ENCODE results near the gene MAGI1.
"Not testable (repeated sequence)": the region's sequence is repeated elsewhere in the genome, so short reads cannot be mapped to it uniquely, and the experiment has no call there.

MAGI1 gene

DNA sequence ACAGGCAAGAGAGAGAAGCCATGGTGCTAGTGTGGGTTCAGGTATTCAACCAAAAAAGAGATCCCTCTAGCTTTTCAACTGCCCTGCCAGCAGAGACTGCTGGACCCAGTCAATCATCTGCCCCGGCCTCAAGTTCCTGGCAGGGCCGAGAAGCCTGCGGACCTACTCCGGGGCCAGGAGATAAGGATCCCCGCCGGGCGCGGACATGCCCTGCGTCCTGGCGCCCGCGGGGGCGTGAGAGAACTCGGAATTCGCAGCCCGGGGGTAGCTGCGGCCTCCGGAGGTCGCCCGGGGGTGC is 821 bp upstream of the MAGI1 start:
- DNase-seq (ENCODE audit: low read depth, low spot score): no peak

DNA sequence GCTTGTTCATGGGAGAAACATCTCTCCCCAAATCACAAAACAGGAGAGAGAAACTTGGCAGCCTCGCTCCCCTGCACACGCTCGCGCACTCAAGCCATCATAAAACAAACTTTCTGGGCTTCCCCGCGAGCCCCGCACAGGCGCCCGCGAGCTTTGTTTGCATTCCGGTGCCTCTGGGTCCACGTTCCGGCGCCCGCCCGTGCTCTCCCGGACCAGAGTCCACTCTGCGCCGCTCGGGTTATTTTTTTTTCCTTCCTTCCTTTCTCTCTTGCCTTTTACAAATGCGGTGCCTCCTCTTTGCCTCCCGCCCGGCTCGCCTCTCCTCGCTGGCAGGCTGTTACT is 363 bp downstream of the MAGI1 start:
- no peak for DNase-seq (ENCODE audit: low read depth, low spot score)

DNA sequence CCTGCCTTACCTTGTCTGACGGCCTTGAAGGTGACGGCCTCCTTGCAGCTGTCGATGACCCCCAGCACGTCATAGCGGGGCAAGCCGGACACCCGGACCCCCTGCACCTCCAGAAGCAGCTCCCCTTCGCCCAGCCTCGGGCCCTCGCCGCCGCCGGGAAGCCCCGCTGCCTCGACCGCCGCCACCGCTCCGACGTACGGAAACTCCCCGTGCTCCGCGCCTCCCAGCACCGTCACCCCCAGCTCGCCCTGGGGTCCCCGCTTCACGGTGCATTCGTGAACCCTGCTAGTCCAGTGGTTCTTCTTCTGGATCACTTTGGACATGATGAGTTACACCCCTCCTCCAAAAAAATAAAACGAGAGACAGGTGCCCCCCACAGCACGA is 740 bp downstream of the MAGI1 start:
- peak; percentile 54 for DNase-seq (ENCODE audit: low read depth, low spot score)

DNA sequence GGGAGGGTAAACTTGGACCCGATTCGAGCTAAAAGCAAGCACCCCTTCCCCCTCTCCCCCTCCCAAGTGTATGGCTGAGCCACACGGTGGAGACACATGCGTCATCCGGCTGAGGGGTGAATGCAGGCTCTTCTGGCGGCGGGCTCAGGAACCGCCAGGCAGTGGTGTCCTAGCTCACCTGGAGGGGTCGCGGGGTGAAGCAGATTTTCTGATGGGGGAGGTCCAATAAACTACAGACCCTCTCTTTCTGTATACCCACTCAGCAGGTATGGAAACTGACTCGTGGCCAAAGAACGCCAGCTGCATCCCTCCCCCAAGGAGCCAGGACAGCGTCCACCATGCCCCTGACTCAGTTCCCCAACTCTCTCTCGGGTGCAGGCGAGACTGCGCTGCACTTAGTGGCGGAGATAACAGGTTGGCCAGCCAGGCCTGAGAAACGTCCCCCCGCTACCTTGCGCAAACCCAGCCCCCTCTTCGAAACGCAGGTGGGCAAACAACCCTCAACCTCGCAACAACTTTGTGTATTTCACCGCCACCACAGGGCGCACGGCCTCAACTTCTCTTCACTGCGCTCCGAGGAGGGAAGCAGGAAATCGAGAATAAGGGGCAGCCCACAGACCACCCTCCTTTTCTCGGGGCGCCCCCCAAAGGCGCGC is 1.3 kb downstream of the MAGI1 start:
- DNase-seq (ENCODE audit: low read depth, low spot score): peak; percentile 79

DNA sequence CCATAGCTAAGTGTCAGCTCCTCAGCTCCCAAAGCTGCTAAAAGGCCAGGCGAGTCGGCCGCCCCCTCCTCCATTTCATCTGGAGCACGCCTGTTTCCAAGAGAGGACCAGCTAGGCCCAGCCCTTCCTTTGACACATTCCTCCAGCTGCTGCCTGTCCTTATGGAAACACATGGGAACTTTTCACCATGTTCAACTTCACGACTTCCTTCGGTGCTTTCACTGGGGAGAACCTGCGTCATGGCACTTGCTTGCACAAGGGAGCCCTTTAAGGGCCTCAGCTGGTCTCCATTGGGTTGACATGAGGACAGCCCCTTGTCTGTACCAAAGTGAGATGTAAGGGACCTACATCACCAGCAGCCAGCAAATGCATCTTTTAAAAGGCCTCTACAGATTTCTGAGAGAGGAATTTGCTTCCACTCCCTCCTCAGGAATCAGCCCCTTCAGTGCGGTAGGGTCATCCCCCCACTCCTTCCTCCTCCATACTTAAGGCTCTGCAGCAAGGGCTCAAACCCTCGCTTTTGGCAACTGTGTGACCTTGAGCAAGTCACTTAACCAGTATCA is 2.1 kb downstream of the MAGI1 start:
- peak; percentile 38 for DNase-seq (ENCODE audit: low read depth, low spot score)

DNA sequence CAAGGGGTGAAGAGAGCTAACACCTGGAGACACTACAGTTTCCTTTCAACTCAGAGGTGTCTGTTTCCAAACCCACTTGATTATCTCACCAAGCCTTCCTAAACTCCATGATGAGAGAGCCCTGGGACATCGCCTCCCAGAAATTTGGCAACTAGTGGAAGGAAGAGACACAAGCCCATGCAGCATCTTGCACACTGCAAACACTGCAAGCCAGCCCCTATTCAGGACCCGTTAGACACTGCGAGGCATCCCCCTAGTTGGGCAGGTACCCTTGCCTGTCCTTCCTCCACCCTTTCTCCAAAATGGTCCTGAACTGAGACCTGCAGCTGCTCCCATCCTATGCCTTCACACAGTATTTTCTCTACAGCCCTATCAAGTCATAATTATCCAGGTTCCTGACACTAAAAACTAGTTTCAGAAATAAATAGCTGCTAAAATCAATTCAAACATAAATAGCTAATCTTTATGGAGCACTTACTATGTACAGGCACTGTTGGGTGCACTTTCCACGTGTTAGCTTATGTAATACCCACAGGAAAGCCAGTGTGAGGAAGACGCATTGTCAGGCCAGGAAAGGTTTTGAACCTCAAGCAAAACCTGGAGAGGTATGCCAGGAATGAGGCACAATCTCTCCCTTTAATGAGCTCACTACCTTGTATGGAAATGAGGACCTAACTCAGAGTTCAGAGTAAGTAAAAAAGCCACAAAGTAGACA is 2.8 kb downstream of the MAGI1 start:
- peak; percentile 71 for DNase-seq (ENCODE audit: low read depth, low spot score)

DNA sequence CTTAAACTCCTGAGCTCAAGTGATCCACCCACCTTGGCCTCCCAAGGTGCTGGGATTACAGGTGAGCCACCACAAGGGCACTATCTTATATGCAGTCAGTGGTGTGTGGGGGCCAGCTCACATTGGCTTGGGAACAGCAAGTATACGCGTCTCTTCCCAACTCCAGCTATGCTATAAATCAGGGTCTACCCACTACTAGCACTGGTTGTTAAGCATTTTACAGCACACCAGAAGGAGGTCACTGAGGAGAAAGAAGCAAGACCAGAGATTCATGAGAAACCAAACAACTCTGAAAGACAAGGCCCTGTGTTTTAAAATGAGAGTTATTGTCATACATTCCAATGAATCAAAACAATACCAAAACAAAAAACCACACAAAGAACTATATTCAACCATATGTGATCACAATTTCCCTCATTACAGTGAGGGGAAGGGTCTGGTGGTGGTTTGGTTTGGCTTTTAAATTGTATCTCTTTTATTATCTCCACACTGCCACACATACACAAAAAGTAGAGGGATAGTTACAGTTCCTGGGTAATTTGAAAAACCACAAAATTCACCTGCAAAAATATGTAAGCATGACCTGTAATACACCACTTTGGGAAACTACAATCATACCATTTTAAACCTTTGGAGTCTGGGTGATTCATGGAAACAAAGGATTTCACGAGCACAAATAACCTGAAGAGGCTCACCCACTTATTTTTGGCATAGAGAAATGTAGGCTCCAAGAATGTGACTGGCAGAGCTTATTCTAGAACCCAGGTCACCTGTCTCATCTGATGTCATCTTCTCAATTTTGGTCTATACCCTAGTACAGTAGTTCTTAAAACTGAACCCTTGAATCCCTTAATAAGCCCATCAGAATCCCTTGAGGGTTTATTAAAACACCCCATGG is 5.2 kb downstream of the MAGI1 start:
- DNase-seq (ENCODE audit: low read depth, low spot score): no peak

DNA sequence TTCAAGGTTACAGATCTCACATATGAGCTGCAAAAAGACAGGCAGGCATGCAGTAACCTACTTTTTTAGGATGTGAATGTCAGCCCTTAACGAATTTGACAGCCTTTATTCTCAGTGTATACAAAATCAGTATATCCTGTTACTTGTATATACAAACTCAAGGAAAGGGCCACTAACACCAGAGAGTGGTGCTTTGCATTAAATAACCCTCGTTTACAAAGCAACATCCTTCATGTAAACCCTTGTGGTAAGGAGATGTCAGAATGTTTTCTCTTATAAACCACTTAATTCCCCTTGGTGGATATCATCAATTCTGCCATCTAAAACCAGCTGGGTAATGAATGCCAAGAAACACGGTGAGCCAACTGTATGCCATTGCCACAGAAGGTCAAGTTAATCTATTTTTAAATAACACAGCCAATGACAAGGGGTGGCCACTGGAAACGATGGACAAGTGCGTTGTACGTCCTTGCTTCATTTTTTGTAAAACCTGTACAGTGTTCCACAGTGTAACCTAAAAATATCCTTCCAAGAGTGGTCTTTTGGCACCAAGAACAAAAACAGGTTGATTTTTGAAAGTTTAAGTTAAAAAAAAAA is 7.5 kb downstream of the MAGI1 start:
- DNase-seq (ENCODE audit: low read depth, low spot score): no peak

DNA sequence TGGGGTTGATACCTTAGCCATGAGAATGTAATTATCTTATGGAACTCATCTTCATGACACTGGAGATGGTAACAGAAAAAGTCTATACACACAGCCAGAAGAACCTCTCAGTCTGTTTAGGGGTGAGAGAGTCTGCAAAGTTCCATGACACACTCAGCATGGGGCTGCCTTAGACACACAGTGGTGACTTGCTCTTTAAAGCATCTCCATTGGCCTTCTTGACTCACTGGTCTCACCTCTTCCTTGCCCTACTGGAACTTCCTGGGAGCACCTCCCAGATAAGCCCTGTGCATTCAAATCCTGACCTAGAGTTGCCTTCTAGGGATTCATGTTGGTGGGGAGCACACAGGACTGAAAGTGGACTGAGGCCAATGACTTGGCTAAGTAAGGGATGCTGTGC is 9.3 kb downstream of the MAGI1 start:
- no peak for DNase-seq (ENCODE audit: low read depth, low spot score)

DNA sequence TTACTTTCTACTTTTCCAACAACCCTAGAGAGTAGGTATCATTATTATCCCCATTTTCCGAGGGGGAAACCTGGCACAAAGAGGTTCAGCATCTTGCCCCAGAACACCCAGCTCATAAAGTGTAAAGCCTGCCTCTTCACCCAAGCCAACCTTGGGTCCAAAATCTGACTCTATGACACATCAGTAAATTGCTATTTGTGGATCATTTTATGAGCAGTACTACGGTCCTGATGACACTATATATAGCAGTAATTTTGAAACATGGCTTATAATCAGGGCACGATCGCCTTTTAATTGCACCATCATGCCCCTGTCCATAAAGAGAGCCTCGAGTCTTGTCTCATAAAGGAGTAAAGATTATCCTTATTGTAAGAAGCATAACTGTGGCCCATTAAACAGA is 9.7 kb downstream of the MAGI1 start:
- DNase-seq (ENCODE audit: low read depth, low spot score): no peak

DNA sequence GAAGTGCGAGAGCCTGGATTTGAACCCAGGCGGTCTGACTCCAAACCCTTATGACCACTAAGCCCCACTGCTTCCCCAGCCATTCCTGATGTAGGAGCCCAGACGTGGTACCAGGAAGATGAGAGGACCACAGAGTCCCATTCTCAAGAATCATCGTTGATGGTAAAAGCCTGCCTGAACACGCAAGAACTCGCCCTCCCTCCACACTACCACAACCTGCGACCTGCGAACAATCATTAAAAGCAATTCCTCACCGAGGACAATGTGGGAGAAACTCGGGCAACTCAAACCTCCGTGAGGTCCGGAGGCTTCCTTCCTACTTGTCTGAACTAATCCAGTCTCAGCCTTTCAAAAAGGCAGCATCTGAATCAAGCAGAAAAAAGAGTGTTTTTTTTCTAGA is 10.3 kb downstream of the MAGI1 start:
- DNase-seq (ENCODE audit: low read depth, low spot score): no peak

DNA sequence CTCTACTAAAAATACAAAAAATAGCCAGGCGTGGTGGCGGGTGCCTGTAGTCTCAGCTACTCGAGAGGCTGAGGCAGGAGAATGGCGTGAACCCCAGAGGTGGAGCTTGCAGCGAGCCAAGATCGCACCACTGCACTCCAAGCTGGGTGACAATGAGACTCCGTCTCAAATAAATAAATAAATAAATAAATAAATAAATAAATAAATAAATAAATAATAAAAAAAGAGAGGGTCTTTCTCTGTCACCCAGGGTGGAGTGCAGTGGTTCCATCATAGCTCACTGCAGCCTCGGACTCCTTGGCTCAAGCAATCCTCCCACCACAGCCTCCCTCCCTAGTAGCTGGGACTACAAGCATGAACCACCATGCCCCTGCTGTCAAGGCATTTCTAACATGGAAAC is 11.6 kb downstream of the MAGI1 start:
- not testable (repeated sequence) for DNase-seq (ENCODE audit: low read depth, low spot score)

DNA sequence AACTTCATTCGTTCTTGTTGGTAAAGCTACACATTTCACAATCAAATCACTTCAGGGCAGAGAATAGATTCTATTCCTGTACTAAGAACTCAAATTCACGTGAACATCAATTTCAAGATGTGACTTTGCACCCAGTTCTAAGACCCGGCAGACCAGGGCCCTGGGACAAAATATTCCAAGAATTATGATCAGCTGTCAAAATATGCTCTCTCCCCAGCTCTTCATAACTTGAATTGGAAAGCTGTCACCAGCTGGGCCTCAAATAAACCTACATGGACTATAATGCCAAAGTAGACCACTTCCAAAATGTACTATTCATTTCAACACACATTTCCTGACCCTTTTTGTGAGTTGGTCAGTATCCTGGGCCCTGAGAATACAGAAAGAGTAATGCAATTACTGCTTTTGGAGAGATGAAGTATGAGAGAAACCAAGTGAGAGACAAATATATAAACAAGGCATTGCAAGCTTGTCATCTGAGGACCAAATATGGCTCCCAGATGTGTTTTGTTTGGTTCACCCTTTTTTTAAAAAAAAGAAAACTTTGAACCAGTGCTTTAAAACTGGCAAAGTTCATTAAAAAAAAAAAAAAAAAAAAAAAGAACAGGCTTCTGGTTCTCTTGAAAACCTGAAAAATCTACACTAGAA is 14.9 kb downstream of the MAGI1 start:
- no peak for DNase-seq (ENCODE audit: low read depth, low spot score)

DNA sequence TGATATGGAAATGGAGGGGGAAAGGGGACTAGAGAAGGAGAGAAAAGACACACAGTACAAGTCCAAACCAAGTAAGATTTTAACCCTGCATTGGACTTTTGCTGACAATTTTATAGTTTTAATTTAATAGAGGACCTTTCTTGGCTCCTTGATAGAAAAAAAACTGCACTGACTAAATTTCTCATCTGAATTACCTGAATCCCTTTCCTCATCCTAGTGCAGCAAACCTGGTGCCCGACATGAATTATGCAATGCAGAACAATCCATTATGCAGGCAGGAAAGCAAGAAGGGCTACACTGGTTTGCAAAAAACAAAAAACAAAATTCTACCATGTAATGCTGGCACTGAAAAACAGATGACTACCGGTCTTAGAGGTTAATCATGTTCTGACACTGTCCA is 15.5 kb downstream of the MAGI1 start:
- DNase-seq (ENCODE audit: low read depth, low spot score): no peak

DNA sequence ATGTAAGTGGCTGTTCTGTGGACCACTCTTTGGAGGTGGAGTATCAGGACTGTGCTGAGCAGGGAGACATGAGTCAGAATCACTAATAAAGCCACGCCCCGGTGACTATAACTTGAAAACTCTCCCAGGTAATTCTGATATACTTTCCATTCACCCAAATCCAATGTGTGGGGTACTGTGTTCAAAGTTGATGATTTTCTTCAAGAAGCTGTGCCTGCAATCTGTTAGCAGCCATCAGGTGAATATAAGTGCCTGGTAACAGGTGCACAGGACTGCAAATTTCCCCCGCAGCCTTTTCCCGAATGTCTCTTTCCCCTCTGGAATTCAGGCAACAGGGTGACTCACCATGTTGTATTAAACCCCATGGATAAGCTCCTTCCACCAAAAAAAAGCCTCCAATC is 17.0 kb downstream of the MAGI1 start:
- peak; percentile 35 for DNase-seq (ENCODE audit: low read depth, low spot score)

DNA sequence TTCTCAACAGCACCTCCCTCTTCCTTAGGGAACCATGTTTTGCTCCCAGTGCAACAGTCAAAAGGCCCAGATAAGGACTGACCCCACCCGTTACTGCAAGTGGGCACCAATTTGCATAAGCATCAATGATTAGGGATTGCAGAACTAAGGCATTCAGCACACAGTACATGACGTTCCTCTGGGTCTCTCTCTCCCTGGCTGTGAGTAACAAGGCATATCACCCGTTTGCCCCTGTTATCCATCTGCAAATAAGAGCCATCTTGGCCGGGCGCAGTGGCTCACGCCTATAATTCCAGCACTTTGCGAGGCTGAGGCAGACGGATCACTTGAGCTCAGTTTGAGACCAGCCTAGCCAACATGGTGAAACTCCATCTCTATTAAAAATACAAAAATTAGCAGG is 18.8 kb downstream of the MAGI1 start:
- DNase-seq (ENCODE audit: low read depth, low spot score): no peak

DNA sequence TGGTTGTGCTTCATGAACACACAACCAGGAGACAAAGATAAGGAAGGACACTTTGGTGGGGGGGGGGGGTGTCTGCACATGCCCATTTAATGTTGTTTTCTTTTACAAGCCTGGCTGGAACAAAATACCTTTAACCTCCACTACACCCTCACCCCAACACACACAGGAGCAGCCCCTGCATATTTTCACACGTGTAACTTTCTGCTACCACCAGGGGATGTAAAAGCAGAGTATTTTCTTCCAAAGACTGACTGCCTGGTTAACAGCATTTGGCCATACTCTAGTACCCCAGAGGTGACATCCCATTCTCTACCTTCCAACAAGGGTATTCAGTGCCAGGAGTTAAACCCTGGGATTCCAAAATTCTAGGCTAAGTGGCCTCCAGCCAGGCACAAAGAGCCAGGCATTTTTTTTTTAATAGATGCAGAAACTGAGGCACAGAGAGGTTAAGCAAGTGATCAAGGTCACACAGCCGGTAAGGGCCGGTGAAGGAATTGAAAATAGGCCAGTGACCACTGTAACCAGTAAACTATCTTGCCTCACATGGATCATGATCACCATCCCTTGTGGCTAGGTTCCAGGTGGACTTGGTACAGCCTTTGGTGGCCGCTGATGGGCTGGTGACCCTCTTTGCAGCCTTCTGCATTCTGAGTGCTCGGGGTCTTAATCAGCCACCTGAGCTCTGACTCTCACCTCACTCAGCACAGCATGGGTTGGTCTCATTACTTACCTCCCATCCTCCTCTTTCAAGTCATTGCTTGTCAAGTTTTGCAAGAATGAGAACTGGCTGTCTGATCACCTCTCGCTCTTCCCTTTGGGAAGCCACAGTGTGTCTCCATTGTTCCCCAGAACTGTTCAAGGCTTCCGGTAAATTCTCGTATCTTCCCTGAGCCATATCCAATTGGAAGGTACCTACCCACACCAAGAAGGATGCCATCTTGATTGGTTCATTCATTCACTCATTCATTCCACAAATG is 20.4 kb downstream of the MAGI1 start:
- DNase-seq (ENCODE audit: low read depth, low spot score): no peak

DNA sequence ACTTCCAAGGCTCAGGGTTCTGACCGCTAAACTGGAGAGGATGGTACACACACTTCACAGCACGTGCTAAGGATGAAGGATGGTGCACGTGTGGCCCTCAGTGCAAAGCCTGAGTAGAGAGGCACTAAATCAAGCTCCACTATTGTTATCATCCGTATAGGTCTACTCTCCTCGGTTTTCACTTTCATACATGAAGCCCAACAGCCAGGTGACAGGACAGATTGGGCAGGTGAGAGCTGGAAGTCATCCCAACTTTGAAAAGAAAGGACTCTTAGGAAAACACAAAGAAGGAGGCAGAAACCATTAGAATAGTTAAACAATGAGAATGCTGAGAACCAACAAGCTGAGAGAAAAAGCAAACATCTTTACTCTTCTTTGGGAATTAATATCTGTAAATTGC is 21.1 kb downstream of the MAGI1 start:
- DNase-seq (ENCODE audit: low read depth, low spot score): no peak

DNA sequence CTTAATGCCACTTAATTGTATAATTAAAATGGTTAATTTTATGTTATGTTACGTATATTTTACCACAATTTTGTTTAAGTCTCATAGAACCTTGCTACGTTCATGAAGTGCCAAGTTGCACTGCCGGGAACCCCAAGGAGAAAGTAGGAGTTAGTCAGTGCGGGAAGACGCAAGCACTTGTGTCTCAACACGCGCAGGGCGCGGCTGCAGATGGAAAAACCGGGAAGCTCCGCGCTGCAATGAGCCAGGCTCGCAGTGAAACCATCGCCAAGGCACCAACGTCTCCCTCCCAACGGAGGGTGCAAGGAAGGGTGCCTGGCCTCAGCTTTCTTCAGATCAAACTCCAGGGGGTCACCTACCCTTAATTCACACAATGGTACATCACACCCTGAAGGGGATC is 21.6 kb downstream of the MAGI1 start:
- no peak for DNase-seq (ENCODE audit: low read depth, low spot score)

DNA sequence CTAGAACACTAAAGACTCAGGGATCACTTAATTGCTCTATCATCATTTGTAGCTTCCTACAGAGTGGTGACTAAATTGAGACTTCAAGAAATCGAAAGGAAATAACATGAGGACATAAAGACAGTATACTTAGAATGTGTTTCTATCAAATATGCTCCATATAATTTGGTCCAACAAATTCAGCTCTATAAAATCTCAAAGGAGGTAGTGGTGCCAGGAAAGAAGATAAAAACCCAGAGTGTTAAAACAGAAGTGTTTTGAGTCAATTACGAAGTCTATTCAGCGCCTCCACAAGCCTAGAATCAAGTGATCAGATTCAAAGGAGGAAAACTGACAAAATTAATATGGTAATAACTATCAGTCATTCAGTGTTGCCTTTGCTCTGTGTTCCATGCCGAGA is 22.9 kb downstream of the MAGI1 start:
- no peak for DNase-seq (ENCODE audit: low read depth, low spot score)

DNA sequence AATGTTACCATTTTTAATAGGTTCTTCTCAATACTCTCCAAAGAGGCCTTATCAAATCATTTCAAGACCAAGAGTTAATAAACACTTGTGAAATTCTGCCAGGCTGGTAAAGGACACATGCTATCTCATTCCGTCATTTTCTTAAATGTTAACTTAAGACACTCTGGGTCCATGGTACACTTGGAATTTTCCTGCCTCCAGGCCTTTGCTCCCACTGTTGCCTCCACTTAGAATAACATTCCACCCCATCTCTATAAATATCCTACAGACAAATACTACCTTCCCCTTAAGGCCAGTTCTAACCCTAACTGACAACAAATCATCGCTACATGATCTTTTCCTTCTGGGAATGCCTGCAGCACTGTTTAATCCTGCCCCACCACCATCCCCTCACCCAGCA is 24.1 kb downstream of the MAGI1 start:
- DNase-seq (ENCODE audit: low read depth, low spot score): no peak

Measured in astrocyte of the hippocampus (primary cell).